NCI-H2107 (cell line): ENCODE data around the gene WT1.

ENCODE experiments used
- DNase-seq: peaks from one replicate; lab custom pipeline; 2025; lab: John Stamatoyannopoulos, UW

WT1 gene

DNA sequence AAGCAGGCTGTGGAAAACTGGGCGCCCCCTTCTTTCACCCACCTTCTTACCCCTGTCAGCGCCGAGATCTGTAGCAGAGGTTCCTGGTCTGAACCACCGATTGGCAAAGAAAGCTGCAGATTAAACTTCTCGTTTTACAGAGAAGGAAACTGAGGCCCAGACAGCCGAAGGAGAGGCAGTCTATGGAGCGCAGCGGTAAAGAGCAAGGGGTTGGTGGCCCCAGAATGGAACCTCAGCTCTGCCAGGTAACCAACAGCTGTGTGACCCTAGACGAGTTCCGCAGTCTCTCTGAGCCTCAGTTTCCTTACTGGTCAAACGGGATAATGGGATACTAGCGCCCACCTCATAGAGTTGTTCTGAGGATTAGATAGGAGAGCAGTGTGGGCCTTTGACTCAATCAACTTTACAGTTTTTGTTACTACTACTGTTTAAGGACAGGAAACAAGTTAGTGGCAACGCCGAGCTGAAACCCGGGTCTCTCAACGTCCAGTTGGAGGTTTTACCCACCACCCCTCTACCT, 3.1 kb upstream of the WT1 start:
- DNase-seq: no peak

DNA sequence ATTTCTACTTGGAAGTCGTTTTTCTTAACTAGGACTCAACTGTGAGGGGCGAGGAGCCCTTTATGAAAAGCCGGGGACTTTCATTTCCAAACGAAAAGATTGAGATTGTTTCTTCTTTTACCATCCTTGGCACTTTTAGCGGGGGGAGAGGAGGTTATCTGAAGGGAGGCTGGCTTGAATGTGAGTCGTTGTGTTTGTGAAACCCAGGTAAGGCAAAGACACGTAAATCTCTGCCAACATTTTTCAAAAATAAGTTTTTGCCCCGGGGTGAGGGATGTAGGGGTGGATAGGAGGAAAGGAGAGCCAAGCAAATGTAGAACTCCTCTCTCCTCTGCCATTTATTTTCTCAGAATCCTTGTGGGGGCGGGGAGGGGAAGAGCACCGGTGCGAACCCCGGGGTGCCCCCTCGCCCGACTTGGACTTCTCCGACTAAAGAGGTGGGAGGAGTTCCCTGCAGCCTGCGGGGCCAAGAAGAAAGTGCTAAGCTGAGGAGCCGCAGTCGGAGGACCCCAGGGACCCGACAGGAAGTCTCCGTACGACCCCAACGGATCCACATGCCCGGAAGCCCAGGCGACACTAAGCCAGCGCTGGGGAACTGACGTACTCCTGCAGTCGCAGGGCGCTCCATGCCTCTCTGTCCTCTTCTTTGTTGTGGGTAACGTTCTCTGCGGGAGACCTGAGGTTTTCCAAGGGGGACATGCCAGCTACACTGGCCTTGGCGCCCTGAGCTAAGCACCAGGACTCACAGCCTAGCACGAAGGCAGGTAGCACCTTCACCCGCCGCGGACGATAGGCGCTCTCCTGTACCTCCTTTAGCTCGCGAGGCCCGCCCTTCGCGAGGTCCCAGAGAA, 2.4 kb upstream of the WT1 start:
- no peak for DNase-seq

DNA sequence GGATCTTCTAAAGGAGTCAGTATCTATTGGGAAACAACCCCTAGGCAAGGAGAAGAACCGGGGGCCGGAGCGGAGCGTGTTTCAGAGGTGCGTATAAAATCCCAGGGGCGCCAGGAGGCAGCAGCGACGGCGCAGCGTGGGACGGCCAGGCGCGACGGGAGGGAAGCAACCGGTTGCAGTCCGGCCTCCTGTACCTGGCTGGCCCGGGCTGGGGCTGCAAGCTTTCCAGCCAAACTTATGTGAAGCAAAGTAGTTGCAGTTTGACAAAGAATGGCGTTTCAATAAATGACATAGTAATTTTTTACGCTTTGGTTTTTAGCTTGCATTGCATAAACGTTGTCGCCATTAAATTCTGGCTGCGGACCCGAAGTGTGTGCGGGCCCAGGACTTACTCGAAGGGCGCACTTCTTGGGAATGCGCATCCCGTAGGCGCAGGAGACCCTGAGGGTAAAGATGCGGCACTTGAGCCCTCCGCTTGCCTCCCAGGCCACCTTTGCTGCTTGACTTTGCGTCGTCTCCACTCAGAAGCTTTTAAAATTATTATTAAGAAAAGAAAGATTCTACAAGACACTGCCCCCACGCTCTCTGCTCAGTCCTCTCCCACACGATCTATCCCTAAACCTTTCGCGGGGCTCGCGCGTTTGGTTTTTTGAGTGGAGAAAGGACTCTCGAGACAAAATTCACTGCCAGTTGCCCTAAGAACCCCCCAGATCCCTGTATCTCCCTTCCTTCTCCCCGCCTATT, 1.6 kb upstream of the WT1 start:
- DNase-seq: no peak

DNA sequence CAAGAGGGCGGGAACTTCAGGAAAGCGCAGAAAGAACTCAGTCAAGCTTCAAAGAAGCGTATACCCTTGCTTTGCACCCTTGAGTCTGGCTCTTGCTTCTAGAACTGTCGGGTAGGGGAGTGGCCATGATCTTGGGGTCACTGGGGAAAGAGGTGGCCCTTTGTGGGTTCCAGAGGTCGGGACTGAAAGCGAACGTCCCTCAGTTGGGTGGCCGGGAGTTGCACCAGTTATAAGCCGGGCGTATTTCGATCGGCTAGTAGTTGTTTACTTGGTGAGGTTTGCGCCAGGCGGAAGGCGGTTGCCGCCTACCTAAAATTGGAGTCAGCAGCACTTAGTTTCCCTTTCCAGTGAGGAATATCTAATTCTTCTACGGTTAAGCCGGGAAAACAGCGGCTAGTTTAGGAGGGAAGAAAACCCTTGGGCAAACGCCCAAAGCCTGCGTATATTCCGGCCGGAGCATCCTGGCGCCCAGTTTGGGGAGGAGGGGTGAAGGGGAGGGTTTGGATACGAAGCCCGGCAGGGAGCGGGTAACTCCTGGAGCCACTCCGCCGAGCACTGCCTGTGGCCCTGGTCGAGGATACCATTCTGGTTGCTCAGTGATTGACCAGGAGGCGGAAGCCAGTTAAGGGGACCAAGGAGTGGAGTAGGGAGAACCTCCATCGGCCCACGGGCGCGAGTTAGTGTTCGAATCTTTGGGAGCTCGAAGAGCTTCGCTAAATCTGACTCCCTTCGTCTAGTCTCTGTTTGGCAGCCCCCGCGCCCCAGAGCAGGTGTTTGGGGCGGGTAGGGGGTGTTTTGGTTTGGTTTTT, 807 bp upstream of the WT1 start:
- no peak for DNase-seq

DNA sequence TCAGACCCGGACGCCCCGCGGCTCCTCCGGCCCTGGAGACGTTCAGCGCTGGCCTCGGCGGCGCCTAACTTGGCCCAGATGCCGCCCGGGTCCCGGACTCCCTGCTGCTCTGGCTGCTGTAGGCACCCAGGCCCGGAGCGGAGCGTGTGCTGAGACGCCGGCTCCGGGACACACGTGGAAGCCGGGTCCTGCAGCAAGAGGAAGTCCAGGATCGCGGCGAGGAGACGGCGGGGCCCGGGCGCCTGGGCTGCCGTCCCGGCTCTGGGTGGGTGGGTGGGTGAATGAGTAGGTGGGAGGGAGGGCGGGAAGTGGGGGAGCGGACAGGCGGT, 223 bp downstream of the WT1 start:
- no peak for DNase-seq

DNA sequence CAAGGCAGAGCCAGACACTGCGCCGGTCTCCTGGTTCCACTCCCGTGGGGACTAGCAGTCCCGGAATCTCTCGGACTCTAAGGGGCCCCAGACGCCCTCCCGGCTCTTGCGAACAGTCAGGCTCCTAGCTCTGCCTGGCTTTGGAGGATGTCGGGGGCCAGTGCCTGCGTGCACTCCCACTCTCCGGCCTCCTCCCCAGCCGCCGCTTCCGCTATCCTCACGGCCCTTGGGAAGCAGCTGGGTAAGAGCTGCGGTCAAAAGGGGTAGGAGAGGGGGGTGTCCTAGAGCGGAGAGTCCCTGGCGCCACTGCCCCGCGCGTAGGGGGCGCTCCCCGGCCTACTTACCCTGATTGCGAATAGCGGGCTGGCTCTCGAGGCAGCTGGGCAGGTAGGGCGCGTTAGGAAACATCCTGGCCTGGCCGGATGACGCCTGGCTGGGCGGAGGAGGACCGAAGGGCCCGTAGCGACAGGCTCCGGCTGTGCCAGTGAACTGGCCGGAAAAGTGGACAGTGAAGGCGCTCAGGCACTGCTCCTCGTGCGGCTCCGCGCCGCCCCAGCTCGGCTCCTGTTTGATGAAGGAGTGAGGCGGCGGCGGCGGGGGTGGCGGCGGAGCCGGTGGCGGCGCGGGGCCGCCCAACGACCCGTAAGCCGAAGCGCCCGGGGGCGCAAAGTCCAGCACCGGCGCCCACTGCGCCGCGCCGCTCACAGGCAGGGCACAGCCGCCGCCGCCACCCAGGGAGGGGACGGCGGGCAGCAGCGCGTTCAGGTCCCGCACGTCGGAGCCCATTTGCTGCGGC, 785 bp downstream of the WT1 start:
- no peak for DNase-seq

DNA sequence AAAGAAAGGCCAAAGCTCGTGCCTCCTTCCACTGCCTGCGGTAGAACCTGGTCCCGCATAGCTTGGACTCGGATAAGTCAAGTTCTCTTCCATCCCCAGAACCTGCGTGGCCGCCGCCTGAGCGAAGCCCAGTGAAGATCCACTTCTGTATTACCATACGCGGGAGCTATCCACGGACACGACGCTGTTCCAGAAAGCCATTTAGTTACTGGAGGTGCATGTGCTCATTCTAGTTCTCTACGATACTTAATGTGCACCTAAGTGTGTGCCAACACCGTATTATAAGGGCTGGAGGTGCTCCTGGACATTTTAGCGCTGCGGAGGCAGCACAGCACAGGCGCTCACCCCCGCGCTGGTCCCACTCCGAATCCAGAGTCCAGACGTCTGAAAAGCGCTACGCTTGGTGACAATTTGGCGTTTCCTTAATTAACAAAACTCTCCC, 1.4 kb downstream of the WT1 start:
- DNase-seq: no peak

DNA sequence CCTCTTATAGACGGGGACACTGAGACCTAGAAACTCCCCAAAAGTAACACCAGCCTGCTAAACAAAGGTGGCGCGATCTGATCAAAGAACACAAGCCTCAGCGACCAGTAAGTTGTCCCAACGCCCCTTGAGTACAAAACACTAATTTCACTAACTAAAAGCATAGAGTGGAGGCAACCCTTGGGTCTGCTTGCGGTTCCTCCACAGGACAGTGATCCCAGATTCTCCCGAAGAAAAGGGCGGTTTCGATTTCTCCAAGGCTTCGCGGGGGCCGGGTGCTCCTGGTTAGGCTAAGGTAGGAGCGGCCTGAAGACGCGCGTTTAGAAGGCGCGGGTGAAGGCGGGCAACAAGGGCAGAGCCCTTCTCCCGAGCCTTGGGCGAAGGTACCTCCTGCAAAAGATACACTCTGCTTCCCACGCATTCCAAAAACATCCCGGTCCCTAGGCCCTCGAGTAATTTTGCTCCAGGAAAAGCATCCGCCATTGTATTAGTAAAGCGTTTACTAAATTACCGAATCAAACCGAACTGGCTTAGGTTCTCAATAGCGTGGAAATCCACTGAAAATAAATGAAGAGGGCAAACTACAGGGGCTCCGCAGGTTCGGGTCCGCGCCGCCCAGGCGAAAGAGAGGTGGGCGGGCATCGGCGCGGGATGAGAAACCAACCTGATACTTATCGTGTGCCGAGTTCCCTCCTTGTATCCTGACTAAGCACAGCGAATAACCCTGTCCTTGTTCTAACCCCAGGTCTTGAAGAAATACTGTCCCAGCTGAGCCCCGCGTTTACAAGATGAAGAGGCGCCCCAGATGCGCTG, 2.0 kb downstream of the WT1 start:
- DNase-seq: no peak

DNA sequence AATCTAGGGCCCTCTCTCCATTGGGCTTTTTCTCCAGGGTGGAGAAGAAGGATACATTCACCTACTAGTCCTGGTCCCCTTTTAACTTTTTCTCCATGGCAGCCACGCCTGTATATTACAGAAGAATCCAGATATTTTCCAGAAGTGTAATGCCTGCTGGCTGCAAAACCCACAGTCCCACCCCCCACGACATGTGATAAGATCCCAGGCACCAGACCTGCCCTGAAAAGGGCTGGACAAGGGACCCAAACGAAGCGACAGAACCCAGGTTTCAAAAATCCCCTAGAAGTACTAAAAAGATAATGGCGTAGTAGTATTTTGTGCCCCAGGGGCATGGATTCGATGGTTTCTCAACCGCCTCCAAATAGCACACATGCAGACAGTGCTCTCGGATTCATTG, 2.8 kb downstream of the WT1 start:
- DNase-seq: no peak

DNA sequence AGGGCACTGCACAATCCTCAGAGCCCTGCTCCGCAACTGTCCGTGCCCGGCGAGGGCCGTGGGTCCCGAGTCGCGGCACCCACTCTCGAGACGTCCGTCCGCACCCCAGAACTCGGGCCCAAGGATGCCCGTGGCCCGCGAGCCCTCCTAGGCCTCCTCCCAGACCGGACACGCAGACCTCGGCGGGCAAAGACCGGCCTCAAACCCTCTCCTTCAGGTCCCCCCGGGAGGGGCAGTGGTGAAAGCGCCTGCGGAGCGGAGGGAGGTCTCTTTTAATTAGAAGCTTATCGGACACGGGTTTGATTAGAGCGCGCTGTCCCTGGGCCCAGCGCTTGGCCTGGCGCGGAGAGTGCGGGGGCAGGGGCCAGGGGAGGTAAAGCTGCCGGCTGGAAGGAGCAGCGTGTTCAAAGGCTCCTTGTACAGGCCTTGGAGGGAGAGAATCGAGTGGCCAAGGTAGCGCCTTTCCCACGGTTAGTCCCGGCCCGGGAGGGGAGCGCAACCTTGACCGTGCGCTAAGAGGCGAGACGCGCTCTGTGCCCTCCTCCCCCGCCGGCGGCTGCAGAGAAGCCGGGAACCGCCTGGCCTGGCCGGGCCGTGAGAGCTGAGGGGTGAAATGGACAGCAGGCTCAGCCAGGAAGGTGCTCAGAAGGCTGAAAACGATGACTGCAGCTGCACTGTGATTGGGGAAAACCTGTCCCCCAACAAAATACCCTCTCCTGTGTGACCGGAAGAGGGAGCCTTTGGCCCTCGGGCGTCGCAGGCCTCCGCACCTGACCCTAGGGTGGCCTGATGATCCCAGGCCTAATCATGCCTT, 4.6 kb downstream of the WT1 start:
- DNase-seq: no peak

DNA sequence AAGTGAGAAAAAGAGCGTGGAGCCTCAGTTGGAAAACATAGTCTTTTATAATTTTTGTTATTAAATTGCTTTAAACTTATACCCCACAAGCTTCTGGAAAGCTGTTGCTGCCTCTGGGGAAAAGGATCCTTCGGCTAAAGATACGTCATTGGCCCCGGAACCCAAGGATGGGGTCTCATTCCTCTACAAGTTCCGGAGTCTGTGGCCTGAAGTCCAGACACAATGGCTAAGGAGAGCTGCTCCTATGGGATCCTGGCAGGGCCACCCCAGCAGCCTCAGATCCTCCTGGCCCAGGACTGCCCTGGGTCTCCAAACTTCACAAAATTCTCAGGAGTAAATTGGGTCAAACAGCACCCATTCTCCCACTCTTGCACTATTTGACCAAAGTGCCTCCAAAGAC, 5.9 kb downstream of the WT1 start:
- no peak for DNase-seq

DNA sequence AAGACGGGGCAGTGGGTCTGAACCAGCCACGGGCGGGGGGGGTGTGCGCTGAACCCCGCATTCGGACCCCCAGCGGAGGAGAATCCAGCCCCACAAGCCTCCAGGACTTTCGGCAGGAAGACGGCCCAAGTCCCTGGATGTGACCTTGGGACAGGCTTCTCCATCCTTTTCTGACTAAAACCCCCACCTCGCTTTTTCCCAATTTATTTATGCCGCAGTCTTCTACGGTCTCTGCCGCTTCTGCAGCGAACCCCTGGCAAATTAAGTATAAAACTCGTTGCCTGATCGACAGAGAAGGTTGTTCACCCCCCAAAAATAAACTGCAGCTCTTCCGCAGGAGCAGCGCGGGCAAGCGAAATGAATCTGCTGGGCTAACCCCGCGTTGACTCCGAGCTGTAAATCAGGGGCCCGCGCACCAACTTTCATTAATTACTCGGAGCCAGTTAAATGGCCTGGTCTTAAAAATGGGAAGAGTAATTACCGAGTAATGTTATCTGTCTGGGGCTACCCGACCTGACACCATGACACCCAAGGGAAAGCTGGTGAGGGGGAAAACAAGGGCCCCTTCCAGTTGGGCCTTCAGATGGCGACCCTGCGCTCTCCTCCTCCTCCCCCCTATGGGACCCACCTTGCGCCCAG, 6.6 kb downstream of the WT1 start:
- DNase-seq: no peak

DNA sequence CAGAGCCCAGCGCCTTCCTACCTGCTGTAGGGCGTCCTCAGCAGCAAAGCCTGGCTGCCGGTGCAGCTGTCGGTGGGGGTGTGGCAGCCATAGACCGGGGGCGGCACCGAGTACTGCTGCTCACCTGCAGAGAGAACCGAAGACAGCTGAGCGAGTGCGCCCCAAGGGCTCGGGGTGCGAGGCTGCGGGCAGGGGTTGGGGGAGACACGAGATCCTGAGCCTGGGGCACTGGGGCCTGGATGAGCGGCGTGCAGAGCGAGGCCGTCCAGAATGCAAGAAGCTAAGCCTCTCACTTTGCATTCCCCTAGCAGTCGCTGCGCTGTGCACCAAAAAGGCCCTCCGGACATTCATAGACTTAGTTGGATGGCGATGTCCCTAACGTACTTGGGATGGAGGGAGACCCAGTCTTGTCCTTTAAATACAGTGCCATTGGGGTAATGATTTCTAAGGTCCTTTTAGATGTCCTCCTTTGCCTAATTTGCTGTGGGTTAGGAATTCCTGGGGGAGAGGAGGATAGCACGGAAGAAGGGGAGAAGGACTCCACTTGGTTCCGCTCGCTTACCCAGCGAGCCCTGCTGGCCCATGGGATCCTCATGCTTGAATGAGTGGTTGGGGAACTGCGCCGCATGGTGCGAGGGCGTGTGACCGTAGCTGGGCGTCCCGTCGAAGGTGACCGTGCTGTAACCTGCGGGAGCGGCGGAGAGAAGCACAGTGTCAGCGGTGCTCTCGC, 7.2 kb downstream of the WT1 start:
- no peak for DNase-seq

DNA sequence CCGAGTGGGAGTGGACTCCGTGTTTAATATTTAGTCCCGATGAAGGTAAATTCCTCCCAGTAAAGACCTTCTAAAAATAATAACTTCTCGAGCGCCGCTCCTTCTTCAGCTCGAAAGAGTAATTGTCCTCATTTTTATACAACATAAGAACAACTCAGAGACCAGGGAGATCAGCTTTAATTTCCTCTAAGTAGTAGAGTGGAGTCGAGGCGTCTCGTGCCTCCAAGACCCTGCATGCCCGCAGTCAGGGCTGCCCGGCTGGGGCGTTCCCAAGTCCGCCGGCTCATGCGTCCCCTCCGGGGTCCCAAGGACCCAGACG, 7.8 kb downstream of the WT1 start:
- no peak for DNase-seq

DNA sequence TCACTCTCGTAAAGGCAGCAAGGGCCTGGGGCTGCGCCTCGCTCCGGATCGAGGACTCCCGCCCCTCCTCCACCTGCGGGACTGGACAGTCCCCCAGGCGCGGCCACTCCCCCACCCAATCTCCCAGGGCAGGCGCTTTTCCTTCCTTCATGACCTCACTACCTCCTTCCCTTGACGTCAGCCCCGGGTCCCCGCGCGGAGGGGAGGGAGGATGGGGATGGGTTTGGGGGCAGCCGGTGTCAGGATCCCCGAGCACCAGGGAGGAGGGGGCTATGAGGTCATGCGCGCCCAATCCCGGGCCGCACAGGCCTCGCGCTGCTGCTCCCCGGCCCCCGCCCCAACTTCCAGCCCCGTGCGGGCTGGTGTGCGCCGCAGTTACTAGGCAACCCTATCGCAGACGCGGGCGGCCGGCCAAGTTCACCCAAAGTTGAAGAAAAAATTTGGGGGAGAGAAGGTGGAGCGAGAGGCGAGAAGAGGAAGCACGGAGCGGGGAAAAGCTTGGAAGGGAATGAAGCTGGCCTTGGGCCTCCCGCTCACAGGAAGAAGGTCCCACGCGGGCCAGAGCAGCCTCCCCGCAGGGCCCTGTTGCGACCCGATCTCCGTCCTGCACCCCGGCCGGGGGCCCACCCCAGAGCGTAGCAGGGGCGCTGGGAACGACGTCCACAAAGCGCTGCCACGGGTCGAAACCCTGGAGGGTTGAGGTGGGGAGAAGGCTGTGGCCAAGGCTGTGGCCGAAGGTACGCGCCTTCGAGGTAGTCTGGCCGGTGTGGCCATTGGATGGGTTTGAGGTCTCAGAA, 8.3 kb downstream of the WT1 start:
- no peak for DNase-seq

DNA sequence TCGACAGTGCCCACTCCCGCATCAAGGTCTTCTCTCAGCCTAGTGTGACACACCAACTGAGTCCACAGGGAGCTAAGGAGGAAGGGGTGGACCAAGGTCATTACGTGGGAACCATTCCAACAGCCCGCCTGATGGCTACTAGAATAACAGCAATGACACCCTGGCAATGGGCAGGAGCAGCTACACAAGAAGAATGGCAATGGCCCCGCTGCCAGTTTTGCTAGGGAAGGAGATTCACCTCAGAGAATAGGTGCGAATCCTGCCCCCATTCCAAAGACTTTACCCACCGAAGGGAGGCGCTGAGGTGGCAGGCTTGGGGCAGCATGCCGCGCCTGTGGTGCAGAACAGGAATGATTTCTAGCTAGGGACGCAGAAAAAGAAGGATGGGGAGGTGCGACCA, 9.1 kb downstream of the WT1 start:
- DNase-seq: no peak

DNA sequence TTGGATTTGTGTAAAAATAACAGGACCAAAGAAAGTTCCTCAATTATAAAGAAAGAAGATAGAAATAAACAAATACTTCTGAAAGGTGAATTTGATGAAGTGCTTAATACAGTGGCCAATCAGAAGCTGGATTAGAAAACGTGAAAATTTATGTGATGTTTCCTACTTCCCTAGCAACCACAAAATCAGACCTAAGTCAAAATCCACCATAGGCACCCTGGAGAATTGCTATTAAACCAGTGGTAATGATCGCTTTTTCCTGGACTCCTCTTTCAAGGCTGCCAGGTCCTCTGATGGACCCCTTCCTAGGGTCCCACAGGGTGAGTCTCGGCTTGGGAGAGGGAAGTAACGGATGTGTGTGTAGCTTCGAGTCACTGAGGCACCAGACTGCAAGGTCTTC, 9.6 kb downstream of the WT1 start:
- DNase-seq: no peak

DNA sequence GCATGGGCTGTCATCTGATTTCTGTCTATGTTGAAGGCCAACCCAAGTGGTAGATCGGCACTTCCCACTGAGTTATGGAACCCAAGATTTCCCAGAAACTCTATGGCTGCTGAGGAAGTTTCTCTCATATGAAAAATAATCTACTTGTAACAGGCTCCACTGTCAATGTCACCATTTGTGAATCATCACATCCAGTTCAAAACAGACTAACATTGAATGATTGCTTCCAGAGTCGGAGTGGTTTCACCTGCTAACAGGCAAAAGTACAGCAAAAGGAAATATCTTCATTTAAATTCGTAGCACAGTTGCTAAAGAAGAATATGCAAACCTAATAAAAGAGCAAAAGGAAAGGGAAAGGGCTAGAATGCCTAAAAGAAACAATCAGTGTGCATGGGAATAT, 12.8 kb downstream of the WT1 start:
- no peak for DNase-seq
